GM18526 (cell line): ENCODE data around the gene IGFBP5.

Experiments
- POLR2A ChIP-seq: IDR thresholded peaks from 3 replicates; pipeline ENCODE4 v1.6.1; 2011; ENCODE audit not compliant: insufficient read length; ENCODE audit errors: extremely low read depth

IGFBP5 gene

GRCh38 chr2:216634370-216635148 is 60.8 kb downstream of the IGFBP5 start:
- TF ChIP-seq POLR2A = no peak

DNA sequence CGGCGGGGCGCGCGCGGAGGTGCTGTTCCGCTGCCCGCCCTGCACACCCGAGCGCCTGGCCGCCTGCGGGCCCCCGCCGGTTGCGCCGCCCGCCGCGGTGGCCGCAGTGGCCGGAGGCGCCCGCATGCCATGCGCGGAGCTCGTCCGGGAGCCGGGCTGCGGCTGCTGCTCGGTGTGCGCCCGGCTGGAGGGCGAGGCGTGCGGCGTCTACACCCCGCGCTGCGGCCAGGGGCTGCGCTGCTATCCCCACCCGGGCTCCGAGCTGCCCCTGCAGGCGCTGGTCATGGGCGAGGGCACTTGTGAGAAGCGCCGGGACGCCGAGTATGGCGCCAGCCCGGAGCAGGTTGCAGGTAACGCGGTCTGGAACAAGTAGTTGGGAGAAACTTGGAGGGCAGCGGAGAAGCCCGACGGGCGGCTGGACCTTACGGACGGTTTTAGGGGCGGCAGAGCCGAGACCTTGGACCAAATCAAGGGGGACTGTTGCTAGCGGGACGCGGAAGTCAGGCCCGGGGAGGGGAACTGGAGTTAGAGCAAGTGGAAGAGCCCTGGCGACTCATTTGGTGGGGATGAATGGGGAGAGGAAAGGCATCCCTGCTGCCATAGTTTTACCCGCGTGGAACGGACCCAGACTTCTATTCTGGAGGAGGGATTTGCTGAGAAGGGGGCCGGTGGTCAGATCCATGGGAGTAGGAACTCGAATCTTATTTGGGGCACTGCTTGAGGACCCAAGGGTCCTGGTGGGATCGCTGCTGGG is 61.6 kb downstream of the IGFBP5 start:
- TF ChIP-seq POLR2A = no peak

DNA sequence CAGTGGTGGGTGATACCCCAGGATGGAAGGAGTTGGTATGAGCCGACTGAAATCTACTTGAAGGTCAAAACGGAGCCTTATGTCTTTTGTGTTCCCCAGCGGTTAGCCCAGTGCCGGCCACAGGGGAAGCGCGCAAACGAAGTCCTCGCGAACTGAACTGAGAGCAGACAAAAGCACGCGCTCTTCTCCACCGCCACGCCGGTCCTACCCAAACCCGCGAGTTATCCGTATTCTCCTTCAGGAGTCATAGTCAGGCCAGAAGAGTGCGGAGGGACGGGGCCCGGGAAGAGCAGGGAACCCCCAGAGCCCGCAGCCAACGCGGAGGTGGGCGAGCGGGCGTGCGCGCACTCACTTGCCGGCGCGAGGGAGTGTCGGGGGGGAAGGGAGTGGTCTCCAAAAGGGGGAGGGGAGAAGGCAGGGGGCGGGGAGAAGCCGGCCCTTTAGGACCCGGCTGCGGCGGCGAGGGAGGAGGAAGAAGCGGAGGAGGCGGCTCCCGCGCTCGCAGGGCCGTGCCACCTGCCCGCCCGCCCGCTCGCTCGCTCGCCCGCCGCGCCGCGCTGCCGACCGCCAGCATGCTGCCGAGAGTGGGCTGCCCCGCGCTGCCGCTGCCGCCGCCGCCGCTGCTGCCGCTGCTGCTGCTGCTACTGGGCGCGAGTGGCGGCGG is 62.3 kb downstream of the IGFBP5 start, which contains the start of gene IGFBP2:
Gene IGFBP2, plus strand, starts transcription at position 469 of the 664 bp plus-strand sequence. Its CDS starts 104 bp downstream, at position 573.
- TF ChIP-seq POLR2A = no peak

- TF ChIP-seq POLR2A = no peak
Measured at GRCh38 chr2:216632346-216632951, 62.9 kb downstream of the IGFBP5 start.

DNA sequence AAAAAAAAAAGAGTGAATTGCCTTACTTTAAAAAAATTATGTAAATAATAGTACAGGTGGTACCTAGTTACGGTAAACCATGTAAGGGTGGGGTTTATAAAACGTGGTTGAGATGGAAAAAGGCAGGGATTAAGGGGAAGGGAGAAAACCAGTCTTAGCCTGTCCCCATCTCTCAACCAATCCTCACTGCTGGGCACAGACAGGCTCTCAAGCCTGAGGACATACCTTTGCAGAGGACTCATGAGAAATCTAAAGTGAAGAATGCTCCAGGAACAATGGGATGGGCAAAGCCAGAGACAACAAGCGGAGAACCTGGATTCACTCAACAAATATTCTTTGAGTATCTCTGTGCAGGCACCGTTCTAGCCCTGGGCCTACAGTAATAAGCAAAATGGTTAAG is 65.6 kb downstream of the IGFBP5 start:
- no peak for TF ChIP-seq POLR2A

DNA sequence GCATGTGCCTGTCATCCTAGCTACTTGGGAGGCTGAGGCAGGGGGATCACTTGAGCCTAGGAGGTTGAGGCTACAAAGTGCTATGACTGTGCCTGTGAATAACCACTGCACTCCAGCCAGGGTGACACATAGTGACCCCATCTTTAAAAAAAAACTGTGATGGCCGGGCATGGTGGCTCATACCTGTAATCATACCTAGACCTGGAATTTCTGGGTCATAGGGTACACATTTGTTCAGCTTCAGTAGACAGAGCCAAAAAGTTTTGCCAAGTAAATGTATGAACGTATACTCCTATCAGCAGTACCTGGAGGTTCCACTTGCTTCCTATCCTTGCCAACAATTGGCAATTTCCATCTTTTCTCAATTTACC is 68.5 kb downstream of the IGFBP5 start:
- no peak for TF ChIP-seq POLR2A

GRCh38 chr2:216626168-216626874 is 69.0 kb downstream of the IGFBP5 start:
- TF ChIP-seq POLR2A = no peak

DNA sequence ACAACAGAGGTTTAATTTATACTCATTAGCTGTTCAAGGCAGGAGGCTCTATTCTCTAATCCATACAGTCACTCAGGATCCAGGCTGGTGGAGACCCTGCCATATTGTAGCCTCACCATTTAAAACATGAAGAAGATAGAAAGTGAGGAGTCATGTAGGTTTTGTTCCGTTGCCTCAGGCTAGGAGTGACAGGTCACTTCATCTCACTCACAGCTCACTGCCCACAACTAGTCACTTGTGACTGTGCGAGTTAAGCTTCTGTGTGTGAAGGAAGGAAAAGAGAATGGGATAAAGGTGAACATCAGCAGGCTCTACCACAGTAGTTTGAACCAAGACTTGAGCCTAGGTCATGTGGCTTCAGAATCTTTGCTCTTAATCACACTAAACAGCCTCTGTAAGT is 71.1 kb downstream of the IGFBP5 start:
- no peak for TF ChIP-seq POLR2A

DNA sequence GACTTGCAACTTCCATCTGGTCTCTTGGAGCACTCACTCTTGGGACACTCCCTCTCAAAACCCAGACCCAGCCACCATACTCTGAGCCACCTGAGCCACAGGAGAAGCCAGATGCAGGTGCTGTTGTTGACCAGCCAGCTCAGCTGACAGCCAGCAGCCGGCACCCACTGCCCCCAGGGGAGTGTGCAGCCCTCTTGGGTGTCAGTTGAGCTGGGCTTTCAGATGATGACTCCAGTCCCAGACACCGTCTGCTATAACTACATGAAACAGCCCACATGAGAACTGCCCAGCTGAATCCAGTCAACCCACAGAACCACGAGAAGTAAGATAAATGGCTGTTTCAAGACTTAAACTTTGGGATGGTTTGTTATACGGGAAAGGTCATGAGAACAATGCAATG is 72.8 kb downstream of the IGFBP5 start:
- TF ChIP-seq POLR2A = no peak
